IMR-90 (cell line): ENCODE measurements around the gene TBC1D4. TPM values are rescaled to one million over a fixed set of nuclear protein-coding genes. Genes with fewer than 3 reads are reported as not detected.

ENCODE experiments used
- ATAC-seq: fragments of 200-7000 bp; cut with Tn5 transposase; 2 replicates; pipeline ENCODE4 v1.9.1; 2020; ENCODE audit warnings: low read depth, mild to moderate bottlenecking, moderate library complexity
- BruUV-seq: library from RNA; stranded (reverse); fragments of 400-500 nt; replicated peaks from 2 replicates; lab custom pipeline; 2021; lab: Mats Ljungman, UMichigan
- CTCF ChIA-PET: fragments of 300-600 bp; formaldehyde crosslinking; extraction: SDS; loops from one replicate; lab custom pipeline; 2021; ENCODE audit warnings: antibody characterized with exemption; lab: Yijun Ruan, JAX
- POLR2A ChIA-PET: fragments of 300-600 bp; sonication (Branson Sonifier 250); formaldehyde crosslinking; loops from one replicate; lab custom pipeline; 2022; ENCODE audit warnings: antibody characterized with exemption; ENCODE audit not compliant: unreplicated experiment; lab: Charles Lee
- DNase-seq: peaks from one replicate; pipeline ENCODE4 v3.0.0; 2013
- H2AFZ ChIP-seq: replicated peaks from 2 replicates; pipeline ENCODE3; 2013; ENCODE audit warnings: low read length, mild to moderate bottlenecking; ENCODE audit not compliant: poor library complexity
- H2AK5ac ChIP-seq: 2 replicates; pipeline ENCODE4 v1.6.1; 2013; ENCODE audit warnings: low read depth, low read length, inconsistent platforms
- H2AK9ac ChIP-seq: replicated peaks from 2 replicates; pipeline ENCODE3; 2013; ENCODE audit warnings: mild to moderate bottlenecking, low read depth, low read length, moderate library complexity; ENCODE audit not compliant: poor library complexity
- H2BK120ac ChIP-seq: 2 replicates; pipeline ENCODE4 v1.6.1; 2013; ENCODE audit warnings: low read depth, low read length, inconsistent platforms
- H2BK15ac ChIP-seq: 3 replicates; pipeline ENCODE4 v1.6.1; 2013; ENCODE audit warnings: low read depth, low read length, inconsistent platforms
- H2BK20ac ChIP-seq: 2 replicates; pipeline ENCODE4 v1.6.1; 2013; ENCODE audit warnings: low read depth, mild to moderate bottlenecking, inconsistent platforms, low read length, moderate library complexity
- H2BK5ac ChIP-seq: 2 replicates; pipeline ENCODE4 v1.6.1; 2013; ENCODE audit warnings: mild to moderate bottlenecking, low read depth, low read length, inconsistent platforms; ENCODE audit not compliant: poor library complexity, severe bottlenecking
- H3K14ac ChIP-seq: replicated peaks from 2 replicates; pipeline ENCODE4 v1.6.1; 2013; ENCODE audit warnings: low read depth, low read length, inconsistent platforms
- H3K18ac ChIP-seq: 2 replicates; pipeline ENCODE4 v1.6.1; 2013; ENCODE audit warnings: low read depth, low read length, control low read depth
- H3K23ac ChIP-seq: 2 replicates; pipeline ENCODE4 v1.6.1; 2013; ENCODE audit warnings: low read depth, low read length, inconsistent platforms
- H3K27ac ChIP-seq: 2 replicates; pipeline ENCODE4 v1.5.1; 2013; ENCODE audit warnings: mild to moderate bottlenecking, control low read depth, low read length; ENCODE audit not compliant: insufficient read depth
- H3K27me3 ChIP-seq: 2 replicates; pipeline ENCODE4 v1.6.1; 2013; ENCODE audit warnings: low read length; ENCODE audit not compliant: control insufficient read depth, insufficient read depth
- H3K36me3 ChIP-seq: 2 replicates; pipeline ENCODE4 v1.6.1; 2013; ENCODE audit warnings: low read length, mixed read lengths; ENCODE audit not compliant: control insufficient read depth, insufficient read depth
- H3K4ac ChIP-seq: 2 replicates; pipeline ENCODE4 v1.6.1; 2013; ENCODE audit warnings: low read depth, low read length, inconsistent platforms
- H3K4me1 ChIP-seq: 2 replicates; pipeline ENCODE4 v1.6.1; 2013; ENCODE audit warnings: low read length, mixed read lengths; ENCODE audit not compliant: control insufficient read depth, insufficient read depth
- H3K4me2 ChIP-seq: 2 replicates; pipeline ENCODE4 v1.6.1; 2013; ENCODE audit warnings: low read depth, mild to moderate bottlenecking, control low read depth, low read length, moderate library complexity
- H3K4me3 ChIP-seq: 2 replicates; pipeline ENCODE4 v1.5.1; 2013; ENCODE audit warnings: low read depth, mild to moderate bottlenecking, control low read depth, low read length, moderate library complexity; ENCODE audit not compliant: insufficient read depth
- H3K56ac ChIP-seq: 2 replicates; pipeline ENCODE4 v1.6.1; 2013; ENCODE audit warnings: low read length, inconsistent platforms; ENCODE audit not compliant: insufficient read depth; ENCODE audit errors: extremely low read depth
- H3K79me1 ChIP-seq, 2 experiments: 2 replicates each; pipeline ENCODE4 v1.6.1; 2013; ENCODE audit warnings: low read length in 2 of 2, inconsistent platforms in 1 of 2, low read depth in 1 of 2
- H3K9ac ChIP-seq: 2 replicates; pipeline ENCODE4 v1.6.1; 2013; ENCODE audit warnings: low read depth, low read length, control low read depth
- H3K9me1 ChIP-seq: 2 replicates; pipeline ENCODE4 v1.6.1; 2013; ENCODE audit warnings: low read length, inconsistent platforms; ENCODE audit not compliant: insufficient read depth
- H3K9me3 ChIP-seq: 2 replicates; pipeline ENCODE4 v1.6.1; 2013; ENCODE audit warnings: low read length; ENCODE audit not compliant: control insufficient read depth, insufficient read depth
- H4K20me1 ChIP-seq: 2 replicates; pipeline ENCODE4 v1.6.1; 2013; ENCODE audit warnings: low read length, inconsistent platforms; ENCODE audit not compliant: insufficient read depth
- H4K5ac ChIP-seq: 2 replicates; pipeline ENCODE4 v1.6.1; 2013; ENCODE audit warnings: mild to moderate bottlenecking, low read depth, low read length, control low read depth
- H4K8ac ChIP-seq, 2 experiments: 2 replicates each; pipeline ENCODE4 v1.6.1; 2013; ENCODE audit warnings: low read depth in 2 of 2, low read length in 2 of 2, control low read depth in 1 of 2, inconsistent platforms in 1 of 2
- H4K91ac ChIP-seq: 2 replicates; pipeline ENCODE4 v1.6.1; 2013; ENCODE audit warnings: low read depth, low read length, inconsistent platforms; ENCODE audit not compliant: insufficient read depth
- BHLHE40 ChIP-seq: fragments of 150-350 bp; IDR thresholded peaks from 2 replicates; pipeline ENCODE4 v1.6.1; 2016; ENCODE audit warnings: mild to moderate bottlenecking, low read depth, low read length
- CEBPB ChIP-seq: IDR thresholded peaks from 2 replicates; pipeline ENCODE4 v1.6.1; 2012; ENCODE audit warnings: low read depth, low read length, improper control_type of control experiment
- CHD1 ChIP-seq: IDR thresholded peaks from 2 replicates; pipeline ENCODE4 v1.6.1; 2012; ENCODE audit warnings: low read depth, low read length, improper control_type of control experiment
- ELK1 ChIP-seq: fragments of 150-350 bp; IDR thresholded peaks from 2 replicates; pipeline ENCODE4 v1.6.1; 2016; ENCODE audit warnings: low read depth, mild to moderate bottlenecking, low read length, moderate library complexity, borderline replicate concordance
- FOS ChIP-seq: fragments of 150-350 bp; IDR thresholded peaks from 2 replicates; pipeline ENCODE4 v1.6.1; 2016; ENCODE audit warnings: low read depth, low read length
- MAZ ChIP-seq: IDR thresholded peaks from 2 replicates; pipeline ENCODE4 v1.6.1; 2012; ENCODE audit warnings: low read depth, mild to moderate bottlenecking, low read length, improper control_type of control experiment, moderate library complexity, borderline replicate concordance
- MXI1 ChIP-seq: IDR thresholded peaks from 2 replicates; pipeline ENCODE4 v1.6.1; 2012; ENCODE audit warnings: low read depth, mild to moderate bottlenecking, low read length, moderate library complexity, borderline replicate concordance
- NFE2L2 ChIP-seq: fragments of 150-350 bp; IDR thresholded peaks from 2 replicates; pipeline ENCODE4 v1.6.1; 2016; ENCODE audit warnings: low read depth, mild to moderate bottlenecking, low read length
- POLR2A ChIP-seq: IDR thresholded peaks from 2 replicates; pipeline ENCODE4 v1.6.1; 2012; ENCODE audit warnings: mild to moderate bottlenecking, low read depth, low read length
- RCOR1 ChIP-seq: IDR thresholded peaks from 2 replicates; pipeline ENCODE4 v1.6.1; 2012; ENCODE audit warnings: mild to moderate bottlenecking, low read length, improper control_type of control experiment; ENCODE audit not compliant: insufficient replicate concordance
- RFX5 ChIP-seq: IDR thresholded peaks from 2 replicates; pipeline ENCODE4 v1.8.0; 2012; ENCODE audit warnings: low read depth, mild to moderate bottlenecking, low read length, moderate library complexity
- SMC3 ChIP-seq: fragments of 150-350 bp; IDR thresholded peaks from 2 replicates; pipeline ENCODE4 v1.6.1; 2016; ENCODE audit warnings: low read depth, mild to moderate bottlenecking, antibody characterized with exemption, low read length, moderate library complexity
- USF2 ChIP-seq: fragments of 150-350 bp; IDR thresholded peaks from 2 replicates; pipeline ENCODE4 v1.6.1; 2017; ENCODE audit warnings: mild to moderate bottlenecking, antibody characterized with exemption, low read length, low read depth
- WGBS, 2 experiments: methylation state at CpG; one replicate each; pipeline versions ENCODE4 v1.1.5 to v1.1.7; 2013; ENCODE audit warnings: missing lambda C conversion rate in 2 of 2; ENCODE audit not compliant: insufficient read length in 1 of 2; ENCODE audit errors: extremely low coverage in 2 of 2; 5-methylcytosine and 5-hydroxymethylcytosine counted together
- dilution Hi-C: fragments of 300-500 bp; cut with HindIII; formaldehyde crosslinking; loops from one replicate; pipeline ENCODE4 v1.14.3; 2018; ENCODE audit warnings: low sequenced_read_pairs; ENCODE audit not compliant: unreplicated experiment
- in situ Hi-C: fragments of 300-500 bp; cut with MboI; formaldehyde crosslinking; loops from 3 replicates; pipeline ENCODE4 v1.14.3; 2019; ENCODE audit warnings: low sequenced_read_pairs, inconsistent platforms, mixed read lengths
- intact Hi-C: fragments of 100-400 bp; cut with micrococcal nuclease; formaldehyde crosslinking; loops from 2 replicates; pipeline ENCODE4 v1.10.0; 2022
- polyA plus RNA-seq, 3 experiments: library from polyadenylated mRNA; depleted of rRNA; stranded (reverse); fragments of >200 nt; gene quantifications; 2 replicates each; pipeline ENCODE4 v1.2.3, GENCODE V29; 2012; ENCODE audit warnings: low replicate concordance in 1 of 3
- total RNA-seq: library from RNA; depleted of rRNA; stranded (reverse); fragments of >200 nt; gene quantifications from 2 replicates; pipeline ENCODE4 v1.2.3, GENCODE V29; 2012

TBC1D4 gene
- total and polyA plus RNA-seq, 2 of the 4 experiments (the other 2 are of a cell fraction): 7.5 to 22.8 TPM

- no peak overlapping the region for H2BK15ac ChIP-seq
- DNase-seq (no peak), ATAC-seq (no peak)
- no peak overlapping the region for H4K8ac ChIP-seq
- H3K4ac ChIP-seq: no peak overlapping the region
- H3K36me3 ChIP-seq: no peaks in the 10 kb centered on the region
- H3K56ac ChIP-seq: no peak overlapping the region
- no peaks in the 10 kb centered on the region for H3K9me3 ChIP-seq
- no peak overlapping the region for H2BK5ac ChIP-seq
- H3K27me3 ChIP-seq: no peaks in the 10 kb centered on the region
- ChIA-PET CTCF (no interaction called here), POLR2A (no interaction called here)
- intact Hi-C loops: no loop called here
- no peak overlapping the region for H2AK9ac ChIP-seq
- no peak overlapping the region for H3K18ac ChIP-seq
- H4K5ac ChIP-seq: no peak overlapping the region
- no peaks in the 10 kb centered on the region for H3K9me1 ChIP-seq
- H3K79me1 ChIP-seq: peaks cover 3 to 5% of the 10 kb centered on the region in 2 experiments; a peak in 2 of 4 replicates
- H3K4me1 ChIP-seq: peaks cover 7% of the 10 kb centered on the region
- no peak overlapping the region for H2BK120ac ChIP-seq
- BruUV-seq: no TSS peak
- H2AFZ ChIP-seq: no peak overlapping the region
- no peak overlapping the region for H3K9ac ChIP-seq
- H3K14ac ChIP-seq: no peak overlapping the region
- no peak overlapping the region for H3K23ac ChIP-seq
- in situ Hi-C loops: no loop called here
- dilution Hi-C loops: no loop called here
- H4K91ac ChIP-seq: no peak overlapping the region
- H2AK5ac ChIP-seq: no peak overlapping the region
- no peak overlapping the region for H3K27ac ChIP-seq
- no CpG with 5 or more reads among the region's 1 CpG for WGBS, 2 experiments
- TF ChIP-seq CEBPB (no peak), ELK1 (no peak), RFX5 (no peak), RCOR1 (no peak), POLR2A (no peak), FOS (no peak), BHLHE40 (no peak), MXI1 (no peak), SMC3 (no peak), MAZ (no peak), CHD1 (no peak), NFE2L2 (no peak), USF2 (no peak)
- no peak overlapping the region for H3K4me2 ChIP-seq
- no peak overlapping the region for H3K4me3 ChIP-seq
- H2BK20ac ChIP-seq: no peak overlapping the region
- no peaks in the 10 kb centered on the region for H4K20me1 ChIP-seq
These were observed 77.2 kb downstream of the TBC1D4 start for GRCh38 chr13:75404726-75405125.
